DOHH2 (cell line): Measurements from ENCODE around the gene PPP1R15B.

Experiments used
- H3F3A ChIP-seq: fragments of 200-600 bp; sonication (generic), shearing (Covaris generic); 2 replicates; pipeline ENCODE4 v1.6.0; 2016; ENCODE audit warnings: antibody characterized with exemption, mild to moderate bottlenecking; ENCODE audit not compliant: control insufficient read depth, insufficient read depth
- H3K27ac ChIP-seq: fragments of 200-600 bp; sonication (generic); 2 replicates; pipeline ENCODE4 v1.5.1; 2014; ENCODE audit warnings: low read depth, mild to moderate bottlenecking, low read length, moderate library complexity
- H3K27me3 ChIP-seq: fragments of 200-600 bp; sonication (generic); 2 replicates; pipeline ENCODE4 v1.6.1; 2014; ENCODE audit warnings: mild to moderate bottlenecking, low read length, mixed read lengths; ENCODE audit not compliant: control insufficient read depth
- H3K36me3 ChIP-seq: fragments of 200-600 bp; sonication (generic); 2 replicates; pipeline ENCODE4 v1.6.1; 2014; ENCODE audit warnings: mild to moderate bottlenecking, low read length, moderate library complexity, mixed read lengths; ENCODE audit not compliant: control insufficient read depth
- H3K4me1 ChIP-seq: fragments of 200-600 bp; sonication (generic); 2 replicates; pipeline ENCODE4 v1.6.1; 2014; ENCODE audit warnings: mild to moderate bottlenecking, low read length, mixed read lengths; ENCODE audit not compliant: control insufficient read depth
- H3K4me2 ChIP-seq: fragments of 200-600 bp; sonication (generic); 2 replicates; pipeline ENCODE4 v1.6.0; 2014; ENCODE audit warnings: mild to moderate bottlenecking, low read length, moderate library complexity
- H3K4me3 ChIP-seq: fragments of 200-600 bp; sonication (generic); 2 replicates; pipeline ENCODE4 v1.5.1; 2014; ENCODE audit warnings: mild to moderate bottlenecking, low read length, mixed read lengths
- H3K79me2 ChIP-seq: fragments of 200-600 bp; sonication (generic); 2 replicates; pipeline ENCODE4 v1.6.1; 2014; ENCODE audit warnings: mild to moderate bottlenecking, low read length, mixed read lengths; ENCODE audit not compliant: control insufficient read depth
- H3K9me2 ChIP-seq: fragments of 200-600 bp; sonication (generic); replicated peaks from 2 replicates; pipeline ENCODE4 v1.6.1; 2014; ENCODE audit warnings: mild to moderate bottlenecking, low read length, mixed read lengths; ENCODE audit not compliant: control insufficient read depth
- H3K9me3 ChIP-seq: fragments of 200-600 bp; sonication (generic); 2 replicates; pipeline ENCODE4 v1.6.1; 2014; ENCODE audit warnings: antibody characterized with exemption, low read length, mixed read lengths; ENCODE audit not compliant: control insufficient read depth, insufficient read depth
- H4K20me1 ChIP-seq: fragments of 200-600 bp; sonication (generic); 2 replicates; pipeline ENCODE4 v1.6.0; 2014; ENCODE audit warnings: low read depth, mild to moderate bottlenecking, antibody characterized with exemption, low read length, moderate library complexity; ENCODE audit not compliant: control insufficient read depth, insufficient read depth
- EZH2phosphoT487 ChIP-seq: fragments of 200-600 bp; sonication (generic); IDR thresholded peaks from 2 replicates; pipeline ENCODE4 v1.6.1; 2017; ENCODE audit warnings: borderline replicate concordance, mild to moderate bottlenecking, antibody characterized with exemption, low read length, moderate library complexity, mixed read lengths
- TF ChIP-seq, protein P1 (sequence below): fragments of 200-600 bp; sonication (generic); IDR thresholded peaks from one replicate; pipeline ENCODE4 v1.5.1; 2014; ENCODE audit warnings: antibody characterized with exemption, mild to moderate bottlenecking, low read depth, low read length; ENCODE audit not compliant: poor library complexity, severe bottlenecking

Gene PPP1R15B

GRCh38 chr1:204408074-204408507 is 3.5 kb downstream of the PPP1R15B start:
- peak overlapping the region; percentile 89 for H3K4me2 ChIP-seq
- H3K27ac ChIP-seq = no peak overlapping the region
- no peaks in the 10 kb centered on the region for H3K27me3 ChIP-seq

DNA sequence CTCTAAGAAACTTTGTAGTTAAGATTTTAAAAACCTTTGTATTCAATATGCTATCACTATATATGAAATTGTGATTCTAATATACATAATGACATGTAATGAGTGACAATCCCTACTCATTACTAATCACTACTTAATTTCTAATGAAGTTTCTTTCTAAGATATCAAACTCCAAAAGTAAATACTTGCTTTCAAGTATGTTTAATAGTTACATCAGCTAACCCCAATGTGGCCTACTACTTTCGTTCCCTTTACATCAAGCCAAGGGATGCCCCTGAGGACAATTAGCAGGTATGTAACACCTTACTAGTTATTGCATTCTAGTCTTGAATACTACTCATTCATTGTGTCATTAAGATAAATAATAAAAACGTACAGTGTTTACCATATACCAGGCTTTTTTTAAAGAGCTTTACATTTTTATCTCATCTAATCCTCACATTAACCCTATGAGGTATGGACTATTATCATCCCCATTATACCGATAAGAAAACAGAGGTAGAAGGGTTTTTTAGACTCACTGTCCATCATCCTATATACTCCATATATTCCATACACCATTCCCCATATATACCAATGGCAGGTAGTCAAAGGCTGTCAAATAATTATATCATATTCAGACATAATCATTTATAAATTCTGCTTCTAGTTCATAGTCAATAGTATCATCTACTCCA is 4.2 kb downstream of the PPP1R15B start:
- peaks cover 21% of the 10 kb centered on the region for H3F3A ChIP-seq
- no peaks in the 10 kb centered on the region for H3K9me2 ChIP-seq
- peaks cover 97% of the 10 kb centered on the region for H3K79me2 ChIP-seq
- peak overlapping the region; percentile 96 for H3K4me3 ChIP-seq
- H3K27me3 ChIP-seq = no peaks in the 10 kb centered on the region
- no peak for TF ChIP-seq EZH2phosphoT487
- TF ChIP-seq, protein P1, sequence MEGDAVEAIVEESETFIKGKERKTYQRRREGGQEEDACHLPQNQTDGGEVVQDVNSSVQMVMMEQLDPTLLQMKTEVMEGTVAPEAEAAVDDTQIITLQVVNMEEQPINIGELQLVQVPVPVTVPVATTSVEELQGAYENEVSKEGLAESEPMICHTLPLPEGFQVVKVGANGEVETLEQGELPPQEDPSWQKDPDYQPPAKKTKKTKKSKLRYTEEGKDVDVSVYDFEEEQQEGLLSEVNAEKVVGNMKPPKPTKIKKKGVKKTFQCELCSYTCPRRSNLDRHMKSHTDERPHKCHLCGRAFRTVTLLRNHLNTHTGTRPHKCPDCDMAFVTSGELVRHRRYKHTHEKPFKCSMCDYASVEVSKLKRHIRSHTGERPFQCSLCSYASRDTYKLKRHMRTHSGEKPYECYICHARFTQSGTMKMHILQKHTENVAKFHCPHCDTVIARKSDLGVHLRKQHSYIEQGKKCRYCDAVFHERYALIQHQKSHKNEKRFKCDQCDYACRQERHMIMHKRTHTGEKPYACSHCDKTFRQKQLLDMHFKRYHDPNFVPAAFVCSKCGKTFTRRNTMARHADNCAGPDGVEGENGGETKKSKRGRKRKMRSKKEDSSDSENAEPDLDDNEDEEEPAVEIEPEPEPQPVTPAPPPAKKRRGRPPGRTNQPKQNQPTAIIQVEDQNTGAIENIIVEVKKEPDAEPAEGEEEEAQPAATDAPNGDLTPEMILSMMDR = no peak
- H4K20me1 ChIP-seq = peaks cover 65% of the 10 kb centered on the region
- peaks cover 90% of the 10 kb centered on the region for H3K36me3 ChIP-seq
- peaks cover 19% of the 10 kb centered on the region for H3K4me1 ChIP-seq
- H3K27ac ChIP-seq = no peak overlapping the region
- H3K9me3 ChIP-seq = no peaks in the 10 kb centered on the region
- H3K4me2 ChIP-seq = peak overlapping the region; percentile 89

More at GRCh38 chr1:204408074-204408507, 3.5 kb downstream of the PPP1R15B start:
- H3F3A ChIP-seq = peaks cover 18% of the 10 kb centered on the region; the same call in 1 of the 2 replicates
- H3K79me2 ChIP-seq = peaks cover 96% of the 10 kb centered on the region
- peaks cover 84% of the 10 kb centered on the region for H3K36me3 ChIP-seq
- no peaks in the 10 kb centered on the region for H3K9me3 ChIP-seq
- H4K20me1 ChIP-seq = peaks cover 65% of the 10 kb centered on the region
- peaks cover 25% of the 10 kb centered on the region for H3K4me1 ChIP-seq
- TF ChIP-seq, protein P1 = no peak
- no peak for TF ChIP-seq EZH2phosphoT487
- H3K4me3 ChIP-seq = peak overlapping the region; percentile 96
- H3K9me2 ChIP-seq = no peaks in the 10 kb centered on the region

DNA sequence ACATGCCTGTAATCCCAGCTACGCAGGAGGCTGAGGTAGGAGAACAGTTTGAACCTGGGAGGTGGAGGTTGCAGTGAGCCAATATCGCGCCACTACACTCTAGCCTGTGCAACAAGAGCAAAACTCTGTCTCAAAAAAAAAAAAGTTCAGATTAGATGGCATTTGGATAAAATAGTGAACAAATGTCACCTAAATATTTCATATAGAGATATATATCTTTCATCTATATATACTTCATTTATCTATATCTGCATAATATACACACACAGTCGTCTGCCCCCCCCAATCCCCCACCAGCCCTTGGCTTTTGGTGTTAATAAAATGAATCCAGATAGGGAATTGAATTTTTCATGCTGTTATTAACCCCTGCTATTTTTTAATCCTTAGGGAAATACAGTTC is 5.0 kb downstream of the PPP1R15B start:
- Histone ChIP-seq H3K4me2 (peak overlapping the region; percentile 89), H3K27me3 (no peaks in the 10 kb centered on the region), H3K36me3 (peaks cover 98% of the 10 kb centered on the region), H4K20me1 (peaks cover 65% of the 10 kb centered on the region), H3K9me2 (no peaks in the 10 kb centered on the region), H3K27ac (no peak overlapping the region), H3K4me3 (peak overlapping the region; percentile 96), H3K9me3 (no peaks in the 10 kb centered on the region), H3F3A (peaks cover 28% of the 10 kb centered on the region), H3K4me1 (peaks cover 17% of the 10 kb centered on the region), H3K79me2 (peaks cover 98% of the 10 kb centered on the region)
- no peak for TF ChIP-seq EZH2phosphoT487
- TF ChIP-seq, protein P1 = no peak
